IMR-90 (cell line): ENCODE data around the gene MAN1C1. TPM values are rescaled to one million over a fixed set of nuclear protein-coding genes. Genes with fewer than 3 reads are reported as not detected.
A peak's percentile ranks its signal among the peaks of the same experiment; 100 is the strongest.

Source experiments
- ATAC-seq: fragments of 200-7000 bp; cut with Tn5 transposase; 2 replicates; pipeline ENCODE4 v1.9.1; 2020; ENCODE audit warnings: low read depth, mild to moderate bottlenecking, moderate library complexity
- BruUV-seq: library from RNA; stranded (reverse); fragments of 400-500 nt; replicated peaks from 2 replicates; lab custom pipeline; 2021; lab: Mats Ljungman, UMichigan
- CTCF ChIA-PET: fragments of 300-600 bp; formaldehyde crosslinking; extraction: SDS; loops from one replicate; lab custom pipeline; 2021; ENCODE audit warnings: antibody characterized with exemption; lab: Yijun Ruan, JAX
- POLR2A ChIA-PET: fragments of 300-600 bp; sonication (Branson Sonifier 250); formaldehyde crosslinking; loops from one replicate; lab custom pipeline; 2022; ENCODE audit warnings: antibody characterized with exemption; ENCODE audit not compliant: unreplicated experiment; lab: Charles Lee
- DNase-seq: peaks from one replicate; pipeline ENCODE4 v3.0.0; 2013
- H2AFZ ChIP-seq: replicated peaks from 2 replicates; pipeline ENCODE3; 2013; ENCODE audit warnings: low read length, mild to moderate bottlenecking; ENCODE audit not compliant: poor library complexity
- H2AK5ac ChIP-seq: 2 replicates; pipeline ENCODE4 v1.6.1; 2013; ENCODE audit warnings: low read depth, low read length, inconsistent platforms
- H2AK9ac ChIP-seq: replicated peaks from 2 replicates; pipeline ENCODE3; 2013; ENCODE audit warnings: mild to moderate bottlenecking, low read depth, low read length, moderate library complexity; ENCODE audit not compliant: poor library complexity
- H2BK120ac ChIP-seq: 2 replicates; pipeline ENCODE4 v1.6.1; 2013; ENCODE audit warnings: low read depth, low read length, inconsistent platforms
- H2BK15ac ChIP-seq: 3 replicates; pipeline ENCODE4 v1.6.1; 2013; ENCODE audit warnings: low read depth, low read length, inconsistent platforms
- H2BK20ac ChIP-seq: 2 replicates; pipeline ENCODE4 v1.6.1; 2013; ENCODE audit warnings: low read depth, mild to moderate bottlenecking, inconsistent platforms, low read length, moderate library complexity
- H2BK5ac ChIP-seq: 2 replicates; pipeline ENCODE4 v1.6.1; 2013; ENCODE audit warnings: mild to moderate bottlenecking, low read depth, low read length, inconsistent platforms; ENCODE audit not compliant: poor library complexity, severe bottlenecking
- H3K14ac ChIP-seq: replicated peaks from 2 replicates; pipeline ENCODE4 v1.6.1; 2013; ENCODE audit warnings: low read depth, low read length, inconsistent platforms
- H3K18ac ChIP-seq: 2 replicates; pipeline ENCODE4 v1.6.1; 2013; ENCODE audit warnings: low read depth, low read length, control low read depth
- H3K23ac ChIP-seq: 2 replicates; pipeline ENCODE4 v1.6.1; 2013; ENCODE audit warnings: low read depth, low read length, inconsistent platforms
- H3K27ac ChIP-seq: 2 replicates; pipeline ENCODE4 v1.5.1; 2013; ENCODE audit warnings: mild to moderate bottlenecking, control low read depth, low read length; ENCODE audit not compliant: insufficient read depth
- H3K27me3 ChIP-seq: 2 replicates; pipeline ENCODE4 v1.6.1; 2013; ENCODE audit warnings: low read length; ENCODE audit not compliant: control insufficient read depth, insufficient read depth
- H3K36me3 ChIP-seq: 2 replicates; pipeline ENCODE4 v1.6.1; 2013; ENCODE audit warnings: low read length, mixed read lengths; ENCODE audit not compliant: control insufficient read depth, insufficient read depth
- H3K4ac ChIP-seq: 2 replicates; pipeline ENCODE4 v1.6.1; 2013; ENCODE audit warnings: low read depth, low read length, inconsistent platforms
- H3K4me1 ChIP-seq: 2 replicates; pipeline ENCODE4 v1.6.1; 2013; ENCODE audit warnings: low read length, mixed read lengths; ENCODE audit not compliant: control insufficient read depth, insufficient read depth
- H3K4me2 ChIP-seq: 2 replicates; pipeline ENCODE4 v1.6.1; 2013; ENCODE audit warnings: low read depth, mild to moderate bottlenecking, control low read depth, low read length, moderate library complexity
- H3K4me3 ChIP-seq: 2 replicates; pipeline ENCODE4 v1.5.1; 2013; ENCODE audit warnings: low read depth, mild to moderate bottlenecking, control low read depth, low read length, moderate library complexity; ENCODE audit not compliant: insufficient read depth
- H3K56ac ChIP-seq: 2 replicates; pipeline ENCODE4 v1.6.1; 2013; ENCODE audit warnings: low read length, inconsistent platforms; ENCODE audit not compliant: insufficient read depth; ENCODE audit errors: extremely low read depth
- H3K79me1 ChIP-seq, 2 experiments: 2 replicates each; pipeline ENCODE4 v1.6.1; 2013; ENCODE audit warnings: low read length in 2 of 2, inconsistent platforms in 1 of 2, low read depth in 1 of 2
- H3K9ac ChIP-seq: 2 replicates; pipeline ENCODE4 v1.6.1; 2013; ENCODE audit warnings: low read depth, low read length, control low read depth
- H3K9me1 ChIP-seq: 2 replicates; pipeline ENCODE4 v1.6.1; 2013; ENCODE audit warnings: low read length, inconsistent platforms; ENCODE audit not compliant: insufficient read depth
- H3K9me3 ChIP-seq: 2 replicates; pipeline ENCODE4 v1.6.1; 2013; ENCODE audit warnings: low read length; ENCODE audit not compliant: control insufficient read depth, insufficient read depth
- H4K20me1 ChIP-seq: 2 replicates; pipeline ENCODE4 v1.6.1; 2013; ENCODE audit warnings: low read length, inconsistent platforms; ENCODE audit not compliant: insufficient read depth
- H4K5ac ChIP-seq: 2 replicates; pipeline ENCODE4 v1.6.1; 2013; ENCODE audit warnings: mild to moderate bottlenecking, low read depth, low read length, control low read depth
- H4K8ac ChIP-seq, 2 experiments: 2 replicates each; pipeline ENCODE4 v1.6.1; 2013; ENCODE audit warnings: low read depth in 2 of 2, low read length in 2 of 2, control low read depth in 1 of 2, inconsistent platforms in 1 of 2
- H4K91ac ChIP-seq: 2 replicates; pipeline ENCODE4 v1.6.1; 2013; ENCODE audit warnings: low read depth, low read length, inconsistent platforms; ENCODE audit not compliant: insufficient read depth
- CHD1 ChIP-seq: IDR thresholded peaks from 2 replicates; pipeline ENCODE4 v1.6.1; 2012; ENCODE audit warnings: low read depth, low read length, improper control_type of control experiment
- NFE2L2 ChIP-seq: fragments of 150-350 bp; IDR thresholded peaks from 2 replicates; pipeline ENCODE4 v1.6.1; 2016; ENCODE audit warnings: low read depth, mild to moderate bottlenecking, low read length
- USF2 ChIP-seq: fragments of 150-350 bp; IDR thresholded peaks from 2 replicates; pipeline ENCODE4 v1.6.1; 2017; ENCODE audit warnings: mild to moderate bottlenecking, antibody characterized with exemption, low read length, low read depth
- WGBS, 2 experiments: methylation state at CpG; one replicate each; pipeline versions ENCODE4 v1.1.5 to v1.1.7; 2013; ENCODE audit warnings: missing lambda C conversion rate in 2 of 2; ENCODE audit not compliant: insufficient read length in 1 of 2; ENCODE audit errors: extremely low coverage in 2 of 2; 5-methylcytosine and 5-hydroxymethylcytosine counted together
- dilution Hi-C: fragments of 300-500 bp; cut with HindIII; formaldehyde crosslinking; loops from one replicate; pipeline ENCODE4 v1.14.3; 2018; ENCODE audit warnings: low sequenced_read_pairs; ENCODE audit not compliant: unreplicated experiment
- in situ Hi-C: fragments of 300-500 bp; cut with MboI; formaldehyde crosslinking; loops from 3 replicates; pipeline ENCODE4 v1.14.3; 2019; ENCODE audit warnings: low sequenced_read_pairs, inconsistent platforms, mixed read lengths
- intact Hi-C: fragments of 100-400 bp; cut with micrococcal nuclease; formaldehyde crosslinking; loops from 2 replicates; pipeline ENCODE4 v1.10.0; 2022
- polyA plus RNA-seq, 3 experiments: library from polyadenylated mRNA; depleted of rRNA; stranded (reverse); fragments of >200 nt; gene quantifications; 2 replicates each; pipeline ENCODE4 v1.2.3, GENCODE V29; 2012; ENCODE audit warnings: low replicate concordance in 1 of 3
- total RNA-seq: library from RNA; depleted of rRNA; stranded (reverse); fragments of >200 nt; gene quantifications from 2 replicates; pipeline ENCODE4 v1.2.3, GENCODE V29; 2012

MAN1C1 gene
- total and polyA plus RNA-seq, 2 of the 4 experiments (the other 2 are of a cell fraction): 3.2 to 11.3 TPM

- TF ChIP-seq NFE2L2: no peak
These were observed 39.3 kb upstream of the MAN1C1 start (continued) for GRCh38 chr1:25577134-25577920.

GRCh38 chr1:25579292-25580252 lies 37.0 kb upstream of the MAN1C1 start:
- H4K8ac ChIP-seq: no peak overlapping the region
- no peak overlapping the region for H4K91ac ChIP-seq
- no peak overlapping the region for H2BK120ac ChIP-seq
- no peaks in the 10 kb centered on the region for H3K9me1 ChIP-seq
- H3K9ac ChIP-seq: no peak overlapping the region
- H2AK5ac ChIP-seq: no peak overlapping the region; the same call in 1 of the 2 replicates
- H3K14ac ChIP-seq: 0 out of 2 replicates have a peak overlapping the region, but pooled peaks have one; percentile 4
- POLR2A ChIA-PET: no interaction called here
- no peak overlapping the region for H4K5ac ChIP-seq
- H2BK20ac ChIP-seq: no peak overlapping the region
- CTCF ChIA-PET: interaction anchor here (0.6 kb wide), 1 partner anchor 56 kb away, joined by 5 read pairs; no protein-coding TSS in a partner anchor
- no peak overlapping the region for H3K56ac ChIP-seq
- DNase-seq (no peak), ATAC-seq (peak; percentile 46; the same call in 1 of the 2 replicates)
- no peak overlapping the region; the same call in 1 of the 2 replicates for H3K4ac ChIP-seq
- H3K27me3 ChIP-seq: peaks cover 3% of the 10 kb centered on the region
- no peak overlapping the region for H3K18ac ChIP-seq
- no peak overlapping the region for H2BK15ac ChIP-seq
- intact Hi-C loops (no loop called here), dilution Hi-C loops (no loop called here), in situ Hi-C loops (no loop called here)
- no peaks in the 10 kb centered on the region for H4K20me1 ChIP-seq
- H2AK9ac ChIP-seq: no peak overlapping the region
- TF ChIP-seq USF2: peak; percentile 14; the same call in 1 of the 2 replicates
- TF ChIP-seq CHD1: no peak
- no TSS peak for BruUV-seq
- no peak overlapping the region for H3K4me2 ChIP-seq
- peak overlapping the region; percentile 2; the same call in 1 of the 2 replicates for H3K23ac ChIP-seq
- no peaks in the 10 kb centered on the region for H3K36me3 ChIP-seq
- H2AFZ ChIP-seq: peak overlapping the region; percentile 13
- H3K4me3 ChIP-seq: no peak overlapping the region
- peaks cover 4% of the 10 kb centered on the region; the same call in 1 of the 2 replicates for H3K9me3 ChIP-seq
- WGBS, 2 experiments: 57% methylated on average over 6 of the region's 19 CpGs; no CpG with 5 or more reads in 1 of the 2 experiments
- peaks cover 2% of the 10 kb centered on the region; the same call in 1 of the 2 replicates for H3K4me1 ChIP-seq
- H3K79me1 ChIP-seq: no peaks in the 10 kb centered on the region
- no peak overlapping the region for H2BK5ac ChIP-seq
- no peak overlapping the region for H3K27ac ChIP-seq
